H1 (cell line): Measurements from ENCODE around the gene TAPBPL. TPM values are rescaled to one million over a fixed set of nuclear protein-coding genes. Genes with fewer than 3 reads are reported as not detected.
A peak's percentile ranks its signal among the peaks of the same experiment; 100 is the strongest.

Experiments used
- CBX5 ChIP-seq: fragments of 300-800, 300-1000 bp; sonication (generic); IDR thresholded peaks from 2 replicates; pipeline ENCODE4 v1.7.1; 2016; ENCODE audit warnings: antibody characterized with exemption, low read length, low read depth
- CHD2 ChIP-seq: IDR thresholded peaks from 2 replicates; pipeline ENCODE4 v1.6.1; 2012; ENCODE audit warnings: low read length, improper control_type of control experiment
- CTBP2 ChIP-seq: IDR thresholded peaks from 2 replicates; pipeline ENCODE4 v1.7.0; 2011; ENCODE audit warnings: borderline replicate concordance, mild to moderate bottlenecking, moderate library complexity, mixed read lengths, low read length; ENCODE audit not compliant: insufficient read depth, insufficient read length
- EZH2 ChIP-seq: fragments of 200-600 bp; sonication (generic); IDR thresholded peaks from 2 replicates; pipeline ENCODE4 v1.7.1; 2012; ENCODE audit warnings: low read depth, mild to moderate bottlenecking, moderate library complexity, low read length, inconsistent platforms; ENCODE audit not compliant: severe bottlenecking
- GABPA ChIP-seq: IDR thresholded peaks from 2 replicates; pipeline ENCODE4 v1.6.1; 2011; ENCODE audit warnings: mild to moderate bottlenecking, low read length, moderate library complexity, borderline replicate concordance; ENCODE audit not compliant: insufficient read depth
- KDM5A ChIP-seq: fragments of 200-600 bp; IDR thresholded peaks from 2 replicates; pipeline ENCODE4 v1.7.1; 2012; ENCODE audit warnings: mild to moderate bottlenecking, low read length, inconsistent platforms, mixed read lengths
- MAFK ChIP-seq: IDR thresholded peaks from 2 replicates; pipeline ENCODE4 v1.6.1; 2012; ENCODE audit warnings: low read depth, mild to moderate bottlenecking, improper control_type of control experiment, low read length
- POLR2A ChIP-seq, 2 experiments: IDR thresholded peaks; 1 replicate in 1 of 2; 2 replicates in 1 of 2; pipeline ENCODE4 v1.6.1; 2011; ENCODE audit warnings: low read depth in 2 of 2, low read length in 2 of 2, mild to moderate bottlenecking in 2 of 2; ENCODE audit errors: control extremely low read depth in 1 of 2
- SP2 ChIP-seq: IDR thresholded peaks from 2 replicates; pipeline ENCODE4 v1.6.1; 2012; ENCODE audit warnings: mild to moderate bottlenecking, low read length, inconsistent platforms
- polyA plus RNA-seq, 7 experiments: library from polyadenylated mRNA; depleted of rRNA in 3 of 7; stranded (reverse) in 5 of 7; unstranded in 2 of 7; fragments of >200 nt in 5 of 7; fragments of 200-250 nt in 2 of 7; gene quantifications; 1 replicate in 5 of 7; 2 replicates in 1 of 7; 4 replicates in 1 of 7; pipeline versions ENCODE4 v1.2.1 to v1.2.3, GENCODE V29; 2011 to 2013; ENCODE audit warnings: missing spikeins in 2 of 7, mixed read lengths in 2 of 7
- total RNA-seq: library from RNA; stranded (reverse); fragmentation: NEBNext Ultra II Directional; extraction: Animal tissue kit (Norgen Biotek cat#: 25700); gene quantifications from 2 replicates; pipeline ENCODE4 v1.2.1, GENCODE V29; 2021
- TF ChIP-seq, protein P1 (sequence below): fragments of 300-600 bp; sonication (generic); IDR thresholded peaks from 2 replicates; pipeline ENCODE4 v1.7.1; 2012; ENCODE audit warnings: low read length, moderate library complexity, mild to moderate bottlenecking, inconsistent platforms; ENCODE audit not compliant: insufficient replicate concordance

Gene TAPBPL
- total and polyA plus RNA-seq, 2 of the 8 experiments (the other 6 are each of a cell fraction or from before 2014, with no cell fraction given) = 0.61 to 1.5 TPM

DNA sequence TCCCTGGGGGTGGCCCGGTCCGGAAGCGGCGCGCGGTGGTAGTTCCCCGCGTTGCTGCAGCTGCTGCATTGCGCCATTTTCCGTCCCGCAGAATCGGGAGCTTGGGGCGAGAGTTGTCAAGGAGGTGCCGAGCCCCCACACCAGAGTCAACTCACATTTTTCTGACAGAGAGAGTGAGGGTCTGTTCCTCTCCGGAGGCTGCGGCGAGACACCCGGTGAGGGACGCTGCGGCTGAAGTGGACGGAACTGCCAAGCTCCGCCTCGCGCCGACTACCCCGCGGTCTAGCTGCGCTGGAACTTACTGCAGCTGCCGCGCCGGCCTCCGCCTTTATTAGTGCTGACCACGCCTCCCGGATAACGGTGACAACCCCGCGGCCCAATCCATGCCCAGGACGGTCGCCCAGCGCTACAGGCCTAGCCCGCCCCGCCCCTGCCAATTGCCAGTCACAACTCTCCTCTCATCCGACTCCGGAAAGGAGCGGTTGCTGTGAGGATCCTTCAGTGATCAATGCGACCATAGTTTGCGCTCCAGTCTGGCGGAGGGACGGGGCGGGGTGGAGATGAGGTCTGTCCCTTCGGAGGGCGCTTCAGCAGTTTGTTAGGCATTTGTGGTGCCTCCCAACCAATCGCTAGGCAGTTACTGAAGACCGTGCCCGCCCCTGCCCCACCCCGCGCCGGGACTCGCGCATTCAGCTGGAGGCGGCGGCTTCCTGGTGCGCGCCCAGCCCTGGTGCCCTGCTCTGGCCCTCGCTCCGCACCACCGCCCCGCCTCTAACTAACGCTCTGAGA, 18.7 kb downstream of the TAPBPL start, which contains the start of gene VAMP1 (continued):
- TF ChIP-seq, protein P1, sequence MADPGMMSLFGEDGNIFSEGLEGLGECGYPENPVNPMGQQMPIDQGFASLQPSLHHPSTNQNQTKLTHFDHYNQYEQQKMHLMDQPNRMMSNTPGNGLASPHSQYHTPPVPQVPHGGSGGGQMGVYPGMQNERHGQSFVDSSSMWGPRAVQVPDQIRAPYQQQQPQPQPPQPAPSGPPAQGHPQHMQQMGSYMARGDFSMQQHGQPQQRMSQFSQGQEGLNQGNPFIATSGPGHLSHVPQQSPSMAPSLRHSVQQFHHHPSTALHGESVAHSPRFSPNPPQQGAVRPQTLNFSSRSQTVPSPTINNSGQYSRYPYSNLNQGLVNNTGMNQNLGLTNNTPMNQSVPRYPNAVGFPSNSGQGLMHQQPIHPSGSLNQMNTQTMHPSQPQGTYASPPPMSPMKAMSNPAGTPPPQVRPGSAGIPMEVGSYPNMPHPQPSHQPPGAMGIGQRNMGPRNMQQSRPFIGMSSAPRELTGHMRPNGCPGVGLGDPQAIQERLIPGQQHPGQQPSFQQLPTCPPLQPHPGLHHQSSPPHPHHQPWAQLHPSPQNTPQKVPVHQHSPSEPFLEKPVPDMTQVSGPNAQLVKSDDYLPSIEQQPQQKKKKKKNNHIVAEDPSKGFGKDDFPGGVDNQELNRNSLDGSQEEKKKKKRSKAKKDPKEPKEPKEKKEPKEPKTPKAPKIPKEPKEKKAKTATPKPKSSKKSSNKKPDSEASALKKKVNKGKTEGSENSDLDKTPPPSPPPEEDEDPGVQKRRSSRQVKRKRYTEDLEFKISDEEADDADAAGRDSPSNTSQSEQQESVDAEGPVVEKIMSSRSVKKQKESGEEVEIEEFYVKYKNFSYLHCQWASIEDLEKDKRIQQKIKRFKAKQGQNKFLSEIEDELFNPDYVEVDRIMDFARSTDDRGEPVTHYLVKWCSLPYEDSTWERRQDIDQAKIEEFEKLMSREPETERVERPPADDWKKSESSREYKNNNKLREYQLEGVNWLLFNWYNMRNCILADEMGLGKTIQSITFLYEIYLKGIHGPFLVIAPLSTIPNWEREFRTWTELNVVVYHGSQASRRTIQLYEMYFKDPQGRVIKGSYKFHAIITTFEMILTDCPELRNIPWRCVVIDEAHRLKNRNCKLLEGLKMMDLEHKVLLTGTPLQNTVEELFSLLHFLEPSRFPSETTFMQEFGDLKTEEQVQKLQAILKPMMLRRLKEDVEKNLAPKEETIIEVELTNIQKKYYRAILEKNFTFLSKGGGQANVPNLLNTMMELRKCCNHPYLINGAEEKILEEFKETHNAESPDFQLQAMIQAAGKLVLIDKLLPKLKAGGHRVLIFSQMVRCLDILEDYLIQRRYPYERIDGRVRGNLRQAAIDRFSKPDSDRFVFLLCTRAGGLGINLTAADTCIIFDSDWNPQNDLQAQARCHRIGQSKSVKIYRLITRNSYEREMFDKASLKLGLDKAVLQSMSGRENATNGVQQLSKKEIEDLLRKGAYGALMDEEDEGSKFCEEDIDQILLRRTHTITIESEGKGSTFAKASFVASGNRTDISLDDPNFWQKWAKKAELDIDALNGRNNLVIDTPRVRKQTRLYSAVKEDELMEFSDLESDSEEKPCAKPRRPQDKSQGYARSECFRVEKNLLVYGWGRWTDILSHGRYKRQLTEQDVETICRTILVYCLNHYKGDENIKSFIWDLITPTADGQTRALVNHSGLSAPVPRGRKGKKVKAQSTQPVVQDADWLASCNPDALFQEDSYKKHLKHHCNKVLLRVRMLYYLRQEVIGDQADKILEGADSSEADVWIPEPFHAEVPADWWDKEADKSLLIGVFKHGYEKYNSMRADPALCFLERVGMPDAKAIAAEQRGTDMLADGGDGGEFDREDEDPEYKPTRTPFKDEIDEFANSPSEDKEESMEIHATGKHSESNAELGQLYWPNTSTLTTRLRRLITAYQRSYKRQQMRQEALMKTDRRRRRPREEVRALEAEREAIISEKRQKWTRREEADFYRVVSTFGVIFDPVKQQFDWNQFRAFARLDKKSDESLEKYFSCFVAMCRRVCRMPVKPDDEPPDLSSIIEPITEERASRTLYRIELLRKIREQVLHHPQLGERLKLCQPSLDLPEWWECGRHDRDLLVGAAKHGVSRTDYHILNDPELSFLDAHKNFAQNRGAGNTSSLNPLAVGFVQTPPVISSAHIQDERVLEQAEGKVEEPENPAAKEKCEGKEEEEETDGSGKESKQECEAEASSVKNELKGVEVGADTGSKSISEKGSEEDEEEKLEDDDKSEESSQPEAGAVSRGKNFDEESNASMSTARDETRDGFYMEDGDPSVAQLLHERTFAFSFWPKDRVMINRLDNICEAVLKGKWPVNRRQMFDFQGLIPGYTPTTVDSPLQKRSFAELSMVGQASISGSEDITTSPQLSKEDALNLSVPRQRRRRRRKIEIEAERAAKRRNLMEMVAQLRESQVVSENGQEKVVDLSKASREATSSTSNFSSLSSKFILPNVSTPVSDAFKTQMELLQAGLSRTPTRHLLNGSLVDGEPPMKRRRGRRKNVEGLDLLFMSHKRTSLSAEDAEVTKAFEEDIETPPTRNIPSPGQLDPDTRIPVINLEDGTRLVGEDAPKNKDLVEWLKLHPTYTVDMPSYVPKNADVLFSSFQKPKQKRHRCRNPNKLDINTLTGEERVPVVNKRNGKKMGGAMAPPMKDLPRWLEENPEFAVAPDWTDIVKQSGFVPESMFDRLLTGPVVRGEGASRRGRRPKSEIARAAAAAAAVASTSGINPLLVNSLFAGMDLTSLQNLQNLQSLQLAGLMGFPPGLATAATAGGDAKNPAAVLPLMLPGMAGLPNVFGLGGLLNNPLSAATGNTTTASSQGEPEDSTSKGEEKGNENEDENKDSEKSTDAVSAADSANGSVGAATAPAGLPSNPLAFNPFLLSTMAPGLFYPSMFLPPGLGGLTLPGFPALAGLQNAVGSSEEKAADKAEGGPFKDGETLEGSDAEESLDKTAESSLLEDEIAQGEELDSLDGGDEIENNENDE = no peak
- no peak for TF ChIP-seq GABPA
- no peak for TF ChIP-seq KDM5A
- no peak for TF ChIP-seq MAFK
- peak; percentile 52 for TF ChIP-seq SP2
- TF ChIP-seq POLR2A (IDR thresholded peaks at IDR 0.05; ENCODE audit: control extremely low read depth in 1 of 2, low read depth in 2 of 2, low read length in 2 of 2) = peak; percentile 99
- TF ChIP-seq CTBP2 = no peak
- no peak for TF ChIP-seq CBX5
- TF ChIP-seq CHD2 = peak; percentile 69
- TF ChIP-seq EZH2 = no peak
